K562 (cell line): ENCODE results near the gene MYCT1. TPM values are rescaled to one million over a fixed set of nuclear protein-coding genes. Genes with fewer than 3 reads are reported as not detected.

Source experiments
- ATAC-seq: fragments of 200-7000 bp; cut with Tn5 transposase; 3 replicates; pipeline ENCODE4 v1.9.1; 2020; ENCODE audit warnings: moderate library complexity
- BruUV-seq: library from RNA; stranded (reverse); fragments of 400-500 nt; replicated peaks from 2 replicates; lab custom pipeline; 2021; lab: Mats Ljungman, UMichigan
- CTCF ChIA-PET: fragments of 300-600 bp; formaldehyde crosslinking; extraction: SDS; loops from one replicate; lab custom pipeline; 2021; ENCODE audit warnings: low intra/inter-chr PET ratio; lab: Yijun Ruan, JAX
- POLR2A ChIA-PET: fragments of 300-600, 350-650 bp; sonication (Branson Sonifier 250); formaldehyde crosslinking; extraction: SDS; loops from one replicate; lab custom pipeline; 2021; ENCODE audit warnings: antibody characterized with exemption, inconsistent platforms; lab: Yijun Ruan, JAX
- DNase-seq, 4 experiments: peaks; one replicate each; pipeline versions ENCODE4 v3.0.0 to v3.0.0-alpha.2; 2011 to 2018; ENCODE audit warnings: low spot score in 3 of 4, mixed read lengths in 3 of 4; ENCODE audit errors: extremely low read depth in 1 of 4
- FAIRE-seq: peaks from 2 replicates; lab custom pipeline; 2011; peaks lifted over from hg19 to GRCh38; lab: Jason Lieb, UNC
- H2AFZ ChIP-seq: 2 replicates; pipeline ENCODE4 v1.6.0; 2011; ENCODE audit warnings: low read depth, low read length, control low read depth, inconsistent platforms
- H3K27ac ChIP-seq: fragments of 200-600 bp; 3 replicates; pipeline ENCODE4 v1.8.0; 2011; ENCODE audit warnings: low read depth, mild to moderate bottlenecking, control low read depth, inconsistent platforms, low read length, moderate library complexity, mixed read lengths; ENCODE audit errors: extremely low read depth
- H3K27me3 ChIP-seq, 2 experiments: fragments of 300-600 bp in 1 of 2; 2 replicates in 1 of 2; 3 replicates in 1 of 2; pipeline versions ENCODE4 v1.6.0 to v1.8.0; 2011; ENCODE audit warnings: inconsistent platforms in 2 of 2, low read length in 2 of 2, mild to moderate bottlenecking in 1 of 2, mixed read lengths in 1 of 2, moderate library complexity in 1 of 2; ENCODE audit not compliant: control insufficient read depth in 2 of 2, insufficient read depth in 2 of 2
- H3K36me3 ChIP-seq: fragments of 300-600 bp; 3 replicates; pipeline ENCODE4 v1.8.0; 2011; ENCODE audit warnings: mild to moderate bottlenecking, low read length, inconsistent platforms; ENCODE audit not compliant: control insufficient read depth, insufficient read depth
- H3K4me1 ChIP-seq, 2 experiments: fragments of 200-600 bp in 1 of 2; replicated peaks in 1 of 2; 2 replicates in 1 of 2; 3 replicates in 1 of 2; pipeline versions ENCODE4 v1.5.1 to v1.8.0; 2011; ENCODE audit warnings: inconsistent platforms in 2 of 2, low read length in 2 of 2, mild to moderate bottlenecking in 1 of 2, mixed read lengths in 1 of 2, moderate library complexity in 1 of 2; ENCODE audit not compliant: control insufficient read depth in 2 of 2, insufficient read depth in 2 of 2
- H3K4me2 ChIP-seq: 2 replicates; pipeline ENCODE4 v1.6.1; 2011; ENCODE audit warnings: low read length, control low read depth, inconsistent platforms, mixed read lengths; ENCODE audit not compliant: insufficient read depth
- H3K4me3 ChIP-seq: fragments of 200-600 bp; sonication (generic), shearing (Covaris generic); 2 replicates; pipeline ENCODE4 v1.5.1; 2016; ENCODE audit warnings: control low read depth, inconsistent platforms
- H3K79me2 ChIP-seq: fragments of 200-600 bp; 3 replicates; pipeline ENCODE4 v1.8.0; 2011; ENCODE audit warnings: low read length, inconsistent platforms; ENCODE audit not compliant: control insufficient read depth, insufficient read depth
- H3K9ac ChIP-seq, 2 experiments: 2 replicates each; pipeline versions ENCODE4 v1.6.0 to v1.6.1; 2011; ENCODE audit warnings: low read depth in 2 of 2, low read length in 2 of 2, control low read depth in 1 of 2, inconsistent platforms in 1 of 2, mild to moderate bottlenecking in 1 of 2, mixed read lengths in 1 of 2; ENCODE audit not compliant: insufficient read depth in 1 of 2
- H3K9me1 ChIP-seq: one replicate; pipeline ENCODE4 v1.6.0; 2011; ENCODE audit warnings: inconsistent platforms, mild to moderate bottlenecking, low read length, moderate library complexity; ENCODE audit not compliant: control insufficient read depth, insufficient read depth
- H3K9me3 ChIP-seq: replicated peaks from 2 replicates; pipeline ENCODE4 v1.5.1; 2011; ENCODE audit warnings: low read depth, low read length, inconsistent platforms; ENCODE audit not compliant: control insufficient read depth, insufficient read depth
- H4K20me1 ChIP-seq: replicated peaks from 2 replicates; pipeline ENCODE4 v1.6.1; 2011; ENCODE audit warnings: low read length, inconsistent platforms, mixed read lengths; ENCODE audit not compliant: control insufficient read depth, insufficient read depth
- ARID2 ChIP-seq: fragments of 450-650 bp; IDR thresholded peaks from 2 replicates; pipeline ENCODE4 v1.6.1; 2017; ENCODE audit warnings: antibody characterized with exemption, mild to moderate bottlenecking
- DIDO1 ChIP-seq: fragments of 450-650 bp; IDR thresholded peaks from 2 replicates; pipeline ENCODE4 v1.6.1; 2016; ENCODE audit warnings: low read depth, missing biosample characterization, missing genetic modification characterization
- ELK1 ChIP-seq: sonication (generic); formaldehyde crosslinking; IDR thresholded peaks from 2 replicates; pipeline ENCODE4 v1.8.1; 2022; ENCODE audit warnings: missing genetic modification reagents
- GTF2A2 ChIP-seq: IDR thresholded peaks from 2 replicates; pipeline ENCODE4 v1.6.1; 2016; ENCODE audit warnings: mild to moderate bottlenecking, missing genetic modification characterization, missing compliant biosample characterization
- GTF3C2 ChIP-seq: IDR thresholded peaks from 3 replicates; pipeline ENCODE4 v1.6.1; 2011; ENCODE audit warnings: borderline replicate concordance, mild to moderate bottlenecking, moderate library complexity; ENCODE audit not compliant: insufficient read length; ENCODE audit errors: extremely low read depth
- KAT8 ChIP-seq: fragments of 450-650 bp; IDR thresholded peaks from 2 replicates; pipeline ENCODE4 v1.6.1; 2016; ENCODE audit warnings: low read depth, mild to moderate bottlenecking
- PYGO2 ChIP-seq: fragments of 450-650 bp; IDR thresholded peaks from 2 replicates; pipeline ENCODE4 v1.6.1; 2016; ENCODE audit warnings: mild to moderate bottlenecking, missing genetic modification characterization, moderate library complexity, missing compliant biosample characterization
- SNIP1 ChIP-seq: fragments of 450-650 bp; IDR thresholded peaks from 2 replicates; pipeline ENCODE4 v1.7.1; 2017; ENCODE audit warnings: low read depth, mild to moderate bottlenecking
- SP1 ChIP-seq: sonication (generic); formaldehyde crosslinking; IDR thresholded peaks from 2 replicates; pipeline ENCODE4 v1.8.1; 2022; ENCODE audit warnings: mild to moderate bottlenecking, missing genetic modification reagents
- ZKSCAN1 ChIP-seq: fragments of 150-350 bp; IDR thresholded peaks from 2 replicates; pipeline ENCODE4 v1.6.1; 2016; ENCODE audit warnings: low read depth, low read length
- ZNF589 ChIP-seq: fragments of 200-800 bp; sonication (Bioruptor generic); IDR thresholded peaks from 2 replicates; pipeline ENCODE4 v1.6.1; 2016; ENCODE audit warnings: low read depth, missing genetic modification characterization, missing compliant biosample characterization
- ZNF79 ChIP-seq: fragments of 250-450 bp; sonication (Bioruptor Pico); IDR thresholded peaks from 2 replicates; pipeline ENCODE4 v1.4.0; 2020; ENCODE audit warnings: low read depth, mild to moderate bottlenecking, moderate library complexity
- in situ Hi-C: fragments of 300-500 bp; cut with MboI; formaldehyde crosslinking; loops from 4 replicates; pipeline ENCODE4 v1.15.0; 2018; ENCODE audit warnings: inconsistent platforms, mixed read lengths
- intact Hi-C: fragments of 100-400 bp; cut with micrococcal nuclease; formaldehyde crosslinking; loops from 2 replicates; pipeline ENCODE4 v1.14.2; 2022
- polyA plus RNA-seq, 8 experiments: library from polyadenylated mRNA; depleted of rRNA in 4 of 8; stranded (reverse) in 5 of 8; unstranded in 3 of 8; fragments of >200 nt; fragmentation: Nextera tagmentation in 2 of 8; fragmentation: Illumina TruSeq in 1 of 8; extraction: Ambion mirVana in 2 of 8; extraction: Trizol in 1 of 8; gene quantifications; 2 replicates each; pipeline versions ENCODE4 v1.2.1 to v1.2.3, GENCODE V29; 2011 to 2014; ENCODE audit warnings: inconsistent platforms in 1 of 8, missing spikeins in 1 of 8
- total RNA-seq, 7 experiments: library from RNA; depleted of rRNA in 6 of 7; stranded (reverse); fragments of >200 nt in 6 of 7; fragmentation: Illumina TruSeq in 2 of 7; extraction: Trizol in 2 of 7; gene quantifications; 2 replicates each; pipeline versions ENCODE4 v1.2.1 to v1.2.3, GENCODE V29; 2011 to 2021; ENCODE audit warnings: low replicate concordance in 1 of 7
- TF ChIP-seq, protein P1 (sequence below): fragments of 450-650 bp; conservative IDR thresholded peaks from 2 replicates; pipeline ENCODE4 v1.6.1; 2016; ENCODE audit warnings: missing genetic modification characterization, low read depth, mild to moderate bottlenecking, missing compliant biosample characterization, moderate library complexity

MYCT1 gene
- total and polyA plus RNA-seq, 9 of the 15 experiments (the other 6 are each of a cell fraction or from before 2014, with no cell fraction given): 0.04 to 0.28 (median 0.08) TPM; not detected in 2

DNA sequence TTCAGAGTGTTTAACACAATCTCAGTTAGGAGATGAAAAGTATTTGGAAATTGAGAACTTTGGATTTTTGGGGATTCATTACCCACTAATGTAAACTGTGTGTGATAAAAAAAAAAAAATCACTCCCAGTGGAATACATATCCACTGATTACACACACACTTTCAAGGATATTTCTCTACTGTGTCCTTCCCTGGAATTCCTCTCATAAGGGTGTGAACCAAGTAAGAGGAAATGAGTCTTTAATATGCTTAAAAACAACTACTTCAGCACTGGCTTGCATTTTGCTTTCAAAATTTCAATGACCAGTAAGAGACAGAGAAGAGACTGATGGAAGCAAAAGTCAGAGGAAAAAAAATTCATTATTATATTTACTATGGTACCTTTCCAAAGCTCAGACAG, 24.5 kb upstream of the MYCT1 start:
- in situ Hi-C loops (no loop called here), intact Hi-C loops (no loop called here)
- H3K4me1 ChIP-seq: no peaks in the 10 kb centered on the region
- ChIA-PET CTCF (no interaction called here), POLR2A (no interaction called here)
- H3K27me3 ChIP-seq: no peaks in the 10 kb centered on the region
- DNase-seq (no peak), ATAC-seq (no peak), FAIRE-seq (no peak)
- no peaks in the 10 kb centered on the region for H3K9me1 ChIP-seq
- H4K20me1 ChIP-seq: no peaks in the 10 kb centered on the region
- no peak overlapping the region for H3K4me2 ChIP-seq
- no TSS peak for BruUV-seq
- no peak overlapping the region for H2AFZ ChIP-seq
- no peaks in the 10 kb centered on the region for H3K79me2 ChIP-seq
- H3K9me3 ChIP-seq: no peaks in the 10 kb centered on the region
- no peak overlapping the region for H3K9ac ChIP-seq
- TF ChIP-seq KAT8 (no peak), ELK1 (no peak), ZKSCAN1 (no peak), DIDO1 (tag) (no peak), GTF2A2 (tag) (no peak), PYGO2 (tag) (no peak), ZNF589 (CRISPR knock-in tag) (no peak), GTF3C2 (no peak), ARID2 (no peak), ZNF79 (CRISPR knock-in tag) (no peak), SNIP1 (no peak), SP1 (no peak)
- TF ChIP-seq, protein P1, sequence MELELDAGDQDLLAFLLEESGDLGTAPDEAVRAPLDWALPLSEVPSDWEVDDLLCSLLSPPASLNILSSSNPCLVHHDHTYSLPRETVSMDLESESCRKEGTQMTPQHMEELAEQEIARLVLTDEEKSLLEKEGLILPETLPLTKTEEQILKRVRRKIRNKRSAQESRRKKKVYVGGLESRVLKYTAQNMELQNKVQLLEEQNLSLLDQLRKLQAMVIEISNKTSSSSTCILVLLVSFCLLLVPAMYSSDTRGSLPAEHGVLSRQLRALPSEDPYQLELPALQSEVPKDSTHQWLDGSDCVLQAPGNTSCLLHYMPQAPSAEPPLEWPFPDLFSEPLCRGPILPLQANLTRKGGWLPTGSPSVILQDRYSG (tag): no peak
- no peak overlapping the region for H3K4me3 ChIP-seq
- no peak overlapping the region for H3K27ac ChIP-seq
- H3K36me3 ChIP-seq: no peaks in the 10 kb centered on the region
